Neural cell (in vitro differentiated cells): ENCODE results near the gene ACOX2.

ENCODE experiments used
- CTCF ChIP-seq: fragments of 450-650 bp; IDR thresholded peaks from 2 replicates; pipeline ENCODE4 v1.5.1; 2014; ENCODE audit warnings: antibody characterized with exemption, mild to moderate bottlenecking, moderate library complexity; ENCODE audit not compliant: poor library complexity, severe bottlenecking
- EP300 ChIP-seq: fragments of 450-650 bp; conservative IDR thresholded peaks from 2 replicates; pipeline ENCODE4 v1.6.1; 2014; ENCODE audit warnings: antibody characterized with exemption, mild to moderate bottlenecking, moderate library complexity; ENCODE audit not compliant: poor library complexity, severe bottlenecking
- EZH2 ChIP-seq: fragments of 200-600, 300-800 bp; shearing (Covaris generic), sonication (generic); IDR thresholded peaks from 2 replicates; pipeline ENCODE4 v1.6.1; 2014; ENCODE audit warnings: antibody characterized with exemption, low read length, borderline replicate concordance, mild to moderate bottlenecking; ENCODE audit not compliant: insufficient read depth, poor library complexity, severe bottlenecking
- MXI1 ChIP-seq: fragments of 450-650 bp; conservative IDR thresholded peaks from 2 replicates; pipeline ENCODE4 v1.6.1; 2014; ENCODE audit warnings: antibody characterized with exemption, mild to moderate bottlenecking; ENCODE audit not compliant: poor library complexity, severe bottlenecking
- POLR2AphosphoS5 ChIP-seq: IDR thresholded peaks from 2 replicates; pipeline ENCODE4 v1.6.1; 2012
- TAF1 ChIP-seq: IDR thresholded peaks from 2 replicates; pipeline ENCODE4 v1.6.1; 2012; ENCODE audit warnings: low read depth

GRCh38 chr3:58466899-58467563, 70.0 kb downstream of the ACOX2 start:
- TF ChIP-seq TAF1 (no peak), CTCF (no peak), POLR2AphosphoS5 (no peak), EZH2 (no peak), MXI1 (no peak), EP300 (no peak)
